ENCODE data around the gene CRYBA2. TPM values are rescaled to one million over a fixed set of nuclear protein-coding genes. Genes with fewer than 3 reads are reported as not detected.

Gene CRYBA2
- total and polyA plus RNA-seq, 9 of the 15 experiments (the other 6 are each of a cell fraction or from before 2014, with no cell fraction given): 0.11 to 1.8 (median 0.62) TPM; not detected in 5

DNA sequence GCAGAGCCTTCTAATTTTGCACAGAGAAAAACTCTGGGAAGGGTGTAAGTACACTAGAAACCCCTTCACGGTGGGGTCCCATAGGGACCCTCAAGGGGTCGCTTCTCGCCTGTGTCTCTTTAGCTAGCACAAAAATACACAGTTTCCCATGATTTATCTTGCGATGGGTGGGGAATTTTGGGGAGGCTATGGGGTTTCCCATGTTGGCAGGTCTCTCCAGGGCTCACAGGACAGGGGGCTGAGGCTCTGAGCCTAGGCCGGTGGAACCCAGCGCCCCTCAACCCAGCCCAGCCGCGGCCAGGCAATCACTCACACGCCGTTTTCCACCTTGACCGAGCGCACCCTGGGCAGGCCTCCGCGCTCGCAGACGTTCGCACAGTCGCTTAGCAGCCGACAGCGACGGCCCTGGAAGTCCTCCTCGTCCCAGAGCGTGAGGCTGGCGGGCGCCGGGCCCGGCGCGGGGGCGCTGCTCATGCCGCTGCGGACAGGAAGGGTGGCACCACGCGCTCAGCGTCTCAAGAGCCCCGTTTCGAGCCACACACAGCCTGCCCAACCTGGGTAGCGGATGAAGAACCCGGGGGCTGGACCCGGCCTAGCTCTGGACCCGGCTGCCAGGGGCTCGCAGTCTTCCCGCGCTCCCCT, 398 bp downstream of the CRYBA2 start:
- ATAC-seq: no peak
- POLR2A ChIA-PET: interaction anchor here (0.7 kb wide), 1 partner anchor 17 kb away, joined by 3 read pairs; no protein-coding TSS in a partner anchor
- Histone ChIP-seq H3K4me1 (replicated peaks in 1 of 2; ENCODE audit: control insufficient read depth in 2 of 2, insufficient read depth in 2 of 2, low read length in 2 of 2) (peaks cover 2 to 24% of the 10 kb centered on the region in 2 experiments; a peak in 3 of 5 replicates), H4K20me1 (replicated peaks; ENCODE audit: control insufficient read depth, insufficient read depth, low read length) (no peaks in the 10 kb centered on the region), H3K4me3 (no peak overlapping the region), H3K27me3 (ENCODE audit: control insufficient read depth in 2 of 2, insufficient read depth in 2 of 2, low read length in 2 of 2) (peaks cover 0 to 36% of the 10 kb centered on the region in 2 experiments; a peak in 3 of 5 replicates), H3K4me2 (ENCODE audit: insufficient read depth, low read length) (no peak overlapping the region), H3K27ac (ENCODE audit: extremely low read depth, low read depth, low read length) (no peak overlapping the region), H3K9me3 (replicated peaks; ENCODE audit: control insufficient read depth, insufficient read depth, low read depth, low read length) (no peaks in the 10 kb centered on the region), H3K9ac (ENCODE audit: insufficient read depth in 1 of 2, low read depth in 2 of 2, low read length in 2 of 2) (peak overlapping the region in 1 of 2 experiments; percentile 26; a peak in 1 of 4 replicates), H3K36me3 (ENCODE audit: control insufficient read depth, insufficient read depth, low read length) (no peaks in the 10 kb centered on the region), H3K79me2 (ENCODE audit: control insufficient read depth, insufficient read depth, low read length) (no peaks in the 10 kb centered on the region), H3K9me1 (ENCODE audit: control insufficient read depth, insufficient read depth, low read length) (no peaks in the 10 kb centered on the region), H2AFZ (ENCODE audit: low read depth, low read length) (no peak overlapping the region)
- DNase-seq (ENCODE audit: extremely low read depth in 1 of 4, low spot score in 3 of 4): no peak
- CTCF ChIA-PET (ENCODE audit: low intra/inter-chr PET ratio): no interaction called here
- in situ Hi-C loops (cut with MboI): no loop called here
- no TSS peak for BruUV-seq (replicated peaks)
- no peak for FAIRE-seq
- intact Hi-C loops (cut with micrococcal nuclease): loop anchor here (5.0 kb wide), 1 partner anchor 64 kb away; no protein-coding TSS in a partner anchor
- 32% methylated on average over 15 of the region's 44 CpGs for WGBS (ENCODE audit: insufficient coverage, low coverage, missing lambda C conversion rate)
- no peak for TF ChIP-seq ZNF77 (CRISPR knock-in tag; IDR thresholded peaks at IDR 0.05)
- TF ChIP-seq, protein P1, sequence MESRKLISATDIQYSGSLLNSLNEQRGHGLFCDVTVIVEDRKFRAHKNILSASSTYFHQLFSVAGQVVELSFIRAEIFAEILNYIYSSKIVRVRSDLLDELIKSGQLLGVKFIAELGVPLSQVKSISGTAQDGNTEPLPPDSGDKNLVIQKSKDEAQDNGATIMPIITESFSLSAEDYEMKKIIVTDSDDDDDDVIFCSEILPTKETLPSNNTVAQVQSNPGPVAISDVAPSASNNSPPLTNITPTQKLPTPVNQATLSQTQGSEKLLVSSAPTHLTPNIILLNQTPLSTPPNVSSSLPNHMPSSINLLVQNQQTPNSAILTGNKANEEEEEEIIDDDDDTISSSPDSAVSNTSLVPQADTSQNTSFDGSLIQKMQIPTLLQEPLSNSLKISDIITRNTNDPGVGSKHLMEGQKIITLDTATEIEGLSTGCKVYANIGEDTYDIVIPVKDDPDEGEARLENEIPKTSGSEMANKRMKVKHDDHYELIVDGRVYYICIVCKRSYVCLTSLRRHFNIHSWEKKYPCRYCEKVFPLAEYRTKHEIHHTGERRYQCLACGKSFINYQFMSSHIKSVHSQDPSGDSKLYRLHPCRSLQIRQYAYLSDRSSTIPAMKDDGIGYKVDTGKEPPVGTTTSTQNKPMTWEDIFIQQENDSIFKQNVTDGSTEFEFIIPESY (CRISPR knock-in tag; IDR thresholded peaks at IDR 0.05): peak; percentile 80

All from K562 (cell line).